ENCODE results near the gene DPY19L2.
"Not testable (repeated sequence)": the region's sequence is repeated elsewhere in the genome, so short reads cannot be mapped to it uniquely, and the experiment has no call there.

- TF ChIP-seq EZH2, EZH2phosphoT487 (IDR thresholded peaks at IDR 0.05): not testable (repeated sequence)
- TF ChIP-seq, protein P1, sequence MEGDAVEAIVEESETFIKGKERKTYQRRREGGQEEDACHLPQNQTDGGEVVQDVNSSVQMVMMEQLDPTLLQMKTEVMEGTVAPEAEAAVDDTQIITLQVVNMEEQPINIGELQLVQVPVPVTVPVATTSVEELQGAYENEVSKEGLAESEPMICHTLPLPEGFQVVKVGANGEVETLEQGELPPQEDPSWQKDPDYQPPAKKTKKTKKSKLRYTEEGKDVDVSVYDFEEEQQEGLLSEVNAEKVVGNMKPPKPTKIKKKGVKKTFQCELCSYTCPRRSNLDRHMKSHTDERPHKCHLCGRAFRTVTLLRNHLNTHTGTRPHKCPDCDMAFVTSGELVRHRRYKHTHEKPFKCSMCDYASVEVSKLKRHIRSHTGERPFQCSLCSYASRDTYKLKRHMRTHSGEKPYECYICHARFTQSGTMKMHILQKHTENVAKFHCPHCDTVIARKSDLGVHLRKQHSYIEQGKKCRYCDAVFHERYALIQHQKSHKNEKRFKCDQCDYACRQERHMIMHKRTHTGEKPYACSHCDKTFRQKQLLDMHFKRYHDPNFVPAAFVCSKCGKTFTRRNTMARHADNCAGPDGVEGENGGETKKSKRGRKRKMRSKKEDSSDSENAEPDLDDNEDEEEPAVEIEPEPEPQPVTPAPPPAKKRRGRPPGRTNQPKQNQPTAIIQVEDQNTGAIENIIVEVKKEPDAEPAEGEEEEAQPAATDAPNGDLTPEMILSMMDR (IDR thresholded peaks at IDR 0.05), result not testable (repeated sequence)
These were observed 122.9 kb downstream of the DPY19L2 start for GRCh38 chr12:63545298-63545916.

Measured in neural progenitor cell (in vitro differentiated cells).